GM12801 (cell line): ENCODE measurements around the gene CDH20.

Experiments
- TF ChIP-seq, protein P1 (sequence below): IDR thresholded peaks from one replicate; pipeline ENCODE4 v1.5.1; 2011; ENCODE audit warnings: control low read depth; ENCODE audit not compliant: insufficient read length; ENCODE audit errors: extremely low read depth

The CDH20 gene

DNA sequence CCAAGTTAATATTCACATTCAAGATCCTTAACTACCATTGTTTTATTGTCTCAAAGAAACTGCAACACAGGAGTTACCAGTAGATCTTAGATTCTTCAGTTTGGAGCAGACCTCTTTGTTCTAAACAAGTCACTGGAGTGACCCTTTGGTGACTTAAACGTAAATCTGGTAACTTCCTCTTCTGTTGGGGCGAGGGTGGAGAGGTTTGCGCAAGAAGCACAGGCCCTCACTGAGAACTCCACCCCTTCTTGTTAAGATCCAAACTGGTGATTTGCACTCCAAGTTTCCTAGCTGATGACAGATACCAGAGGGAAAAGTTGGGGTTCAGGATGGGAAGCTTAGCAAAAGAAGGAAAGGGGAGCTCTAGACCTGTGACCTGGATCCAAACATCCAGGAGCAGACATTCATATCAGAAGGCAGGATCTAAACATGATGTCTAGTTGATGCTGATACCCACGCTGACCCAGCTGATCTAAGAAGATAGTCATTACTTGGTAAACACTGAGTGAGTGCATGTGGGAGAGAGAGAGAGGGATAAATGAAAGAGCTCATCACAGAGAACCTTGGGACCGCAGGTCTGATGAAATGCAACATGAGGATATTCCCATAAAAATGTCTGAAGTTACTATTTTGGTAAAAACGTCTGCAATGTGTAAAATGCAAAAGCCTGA lies 256.0 kb downstream of the CDH20 start:
- TF ChIP-seq, protein P1, sequence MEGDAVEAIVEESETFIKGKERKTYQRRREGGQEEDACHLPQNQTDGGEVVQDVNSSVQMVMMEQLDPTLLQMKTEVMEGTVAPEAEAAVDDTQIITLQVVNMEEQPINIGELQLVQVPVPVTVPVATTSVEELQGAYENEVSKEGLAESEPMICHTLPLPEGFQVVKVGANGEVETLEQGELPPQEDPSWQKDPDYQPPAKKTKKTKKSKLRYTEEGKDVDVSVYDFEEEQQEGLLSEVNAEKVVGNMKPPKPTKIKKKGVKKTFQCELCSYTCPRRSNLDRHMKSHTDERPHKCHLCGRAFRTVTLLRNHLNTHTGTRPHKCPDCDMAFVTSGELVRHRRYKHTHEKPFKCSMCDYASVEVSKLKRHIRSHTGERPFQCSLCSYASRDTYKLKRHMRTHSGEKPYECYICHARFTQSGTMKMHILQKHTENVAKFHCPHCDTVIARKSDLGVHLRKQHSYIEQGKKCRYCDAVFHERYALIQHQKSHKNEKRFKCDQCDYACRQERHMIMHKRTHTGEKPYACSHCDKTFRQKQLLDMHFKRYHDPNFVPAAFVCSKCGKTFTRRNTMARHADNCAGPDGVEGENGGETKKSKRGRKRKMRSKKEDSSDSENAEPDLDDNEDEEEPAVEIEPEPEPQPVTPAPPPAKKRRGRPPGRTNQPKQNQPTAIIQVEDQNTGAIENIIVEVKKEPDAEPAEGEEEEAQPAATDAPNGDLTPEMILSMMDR, result no peak

DNA sequence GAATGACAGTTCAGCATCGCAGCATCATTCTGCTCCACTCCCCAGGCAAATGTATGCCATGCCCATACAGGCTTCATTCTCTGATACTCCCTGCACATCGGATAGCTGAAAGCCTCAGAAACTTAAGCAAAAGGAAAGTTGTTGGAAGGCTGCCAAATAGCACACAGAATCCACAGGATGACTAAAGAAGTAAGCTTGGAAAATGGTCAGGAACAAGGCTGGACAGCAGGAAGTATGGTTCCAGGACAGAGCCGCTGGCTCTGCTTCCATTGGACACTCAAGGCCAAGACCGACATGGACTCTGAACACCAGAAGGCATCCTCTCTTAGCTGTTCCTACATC lies 256.5 kb downstream of the CDH20 start:
- TF ChIP-seq, protein P1, result no peak

DNA sequence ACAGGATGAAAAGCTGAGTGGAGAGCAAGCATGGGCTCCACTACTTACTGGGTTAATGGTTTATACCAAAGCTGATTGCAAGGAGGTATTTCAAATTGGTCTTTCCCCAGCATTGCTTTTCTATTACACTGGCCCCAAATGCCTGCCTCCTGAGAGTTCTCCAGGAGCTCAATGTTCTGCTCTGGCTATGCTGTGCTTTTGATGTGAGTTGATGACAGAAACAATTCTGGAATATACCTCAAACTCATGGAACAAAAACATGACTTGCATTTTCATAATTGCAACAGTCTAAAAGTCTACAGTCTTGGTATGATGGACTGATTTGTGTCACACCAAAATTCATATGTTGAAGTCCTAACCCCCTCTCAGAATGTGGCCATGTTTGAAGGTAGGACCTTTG lies 258.0 kb downstream of the CDH20 start:
- TF ChIP-seq, protein P1, result no peak

DNA sequence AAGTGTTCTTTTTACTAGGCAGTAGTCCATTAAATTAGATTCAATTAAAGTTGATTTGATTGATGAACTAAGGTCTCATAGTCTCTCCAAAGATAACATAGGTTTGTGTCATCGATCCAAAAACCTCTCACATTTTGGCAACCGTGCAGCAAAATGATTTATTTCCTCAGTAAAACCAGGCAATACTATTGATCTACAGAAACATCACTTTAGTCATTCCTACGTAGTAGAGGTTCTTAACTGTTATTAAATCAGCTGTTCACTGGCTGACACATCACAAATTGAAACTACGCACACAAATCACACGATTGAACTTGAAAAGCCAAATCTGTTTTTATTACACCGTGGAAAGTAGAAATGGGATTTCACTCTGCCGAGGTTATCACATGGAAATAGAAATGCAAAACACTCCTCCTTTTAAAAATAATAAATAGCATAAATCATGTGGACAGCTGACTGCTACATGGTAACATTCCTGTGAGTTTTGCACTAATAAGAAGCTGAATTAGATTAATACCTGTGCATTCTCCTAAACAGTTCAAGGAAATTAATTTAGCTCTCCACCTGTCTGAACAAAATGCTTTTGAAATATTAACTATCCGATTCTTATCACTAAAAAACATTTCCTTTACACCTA lies 262.5 kb downstream of the CDH20 start:
- TF ChIP-seq, protein P1, result no peak

DNA sequence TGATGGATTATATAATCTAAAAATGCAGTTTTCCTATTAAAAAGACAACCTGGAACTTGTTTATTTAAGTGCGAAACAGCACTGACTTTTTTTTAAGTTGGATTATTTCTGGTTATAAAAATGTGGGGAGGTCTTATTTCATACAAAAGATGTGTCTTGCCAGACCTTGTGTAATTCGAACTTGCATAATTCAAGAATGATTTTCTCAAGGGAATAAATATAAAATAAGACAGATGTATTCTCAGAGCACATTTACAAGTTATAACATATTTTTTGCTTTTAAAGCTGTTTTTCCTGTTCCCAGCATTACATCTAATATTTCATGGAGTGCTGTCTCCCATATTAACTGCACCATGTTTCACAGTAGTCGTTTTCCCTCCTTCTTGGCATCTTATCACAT lies 263.1 kb downstream of the CDH20 start:
- TF ChIP-seq, protein P1, result no peak

DNA sequence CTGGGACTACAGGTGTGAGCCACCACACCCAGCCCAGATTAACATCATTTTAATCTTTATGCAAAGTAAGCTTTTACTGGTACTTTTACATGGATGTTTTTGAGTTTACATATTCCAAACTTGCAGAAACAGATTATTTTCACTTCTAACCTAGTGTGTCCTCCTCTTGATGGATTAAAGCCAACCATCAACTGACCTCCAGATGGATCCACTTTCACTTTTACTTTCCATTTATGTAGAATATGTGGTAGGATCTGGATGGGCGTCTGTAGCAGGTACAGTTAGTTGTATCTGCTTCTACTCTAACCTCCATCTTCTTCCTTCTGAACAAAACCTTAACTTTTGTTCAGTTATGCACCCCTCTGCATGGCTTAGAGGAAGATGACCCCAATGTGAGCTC lies 264.1 kb downstream of the CDH20 start:
- TF ChIP-seq, protein P1, result no peak

DNA sequence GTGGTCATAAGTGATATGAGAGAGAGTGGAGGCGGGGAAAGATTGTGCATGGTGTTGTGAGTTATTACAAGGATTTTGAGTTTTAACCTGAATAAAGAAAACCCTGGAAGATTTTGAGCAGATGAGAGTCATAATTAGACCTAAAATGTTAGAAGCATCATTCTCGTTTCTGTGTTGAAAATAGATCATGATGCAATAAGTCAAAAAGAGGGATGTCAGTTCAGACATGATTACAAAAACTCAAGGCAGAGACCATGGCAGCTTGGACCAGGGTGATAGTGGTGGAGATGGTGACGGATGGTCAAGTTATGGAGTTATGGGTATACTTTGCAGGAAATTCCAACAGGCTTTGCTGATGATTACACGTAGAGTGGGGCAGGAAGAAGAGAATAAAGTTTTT lies 267.2 kb downstream of the CDH20 start:
- TF ChIP-seq, protein P1, result no peak
